HepG2 (cell line): ENCODE data around the gene DNMT3A. TPM values are rescaled to one million over a fixed set of nuclear protein-coding genes. Genes with fewer than 3 reads are reported as not detected.

Experiments used
- AGO1 ChIP-seq: fragments of 200-400 bp; formaldehyde crosslinking; IDR thresholded peaks from 2 replicates; pipeline ENCODE4 v1.6.1; 2017; ENCODE audit warnings: mild to moderate bottlenecking, low read depth, low read length, moderate library complexity; ENCODE audit not compliant: poor library complexity, severe bottlenecking
- CREM ChIP-seq, 2 experiments: sonication (generic) in 1 of 2; formaldehyde crosslinking in 1 of 2; IDR thresholded peaks; 2 replicates each; pipeline versions ENCODE4 v1.4.0 to v1.6.1; 2016 to 2020; ENCODE audit warnings: antibody characterized with exemption in 1 of 2, mild to moderate bottlenecking in 1 of 2, missing genetic modification reagents in 1 of 2
- JDP2 ChIP-seq: sonication (generic); formaldehyde crosslinking; IDR thresholded peaks from 2 replicates; pipeline ENCODE4 v1.8.1; 2022; ENCODE audit warnings: missing genetic modification reagents, borderline replicate concordance
- MAF1 ChIP-seq: sonication (generic); formaldehyde crosslinking; IDR thresholded peaks from 2 replicates; pipeline ENCODE4 v1.5.0; 2020; ENCODE audit warnings: missing genetic modification reagents, borderline replicate concordance
- NCOA1 ChIP-seq: sonication (generic); formaldehyde crosslinking; IDR thresholded peaks from 2 replicates; pipeline ENCODE4 v1.9.0; 2021; ENCODE audit warnings: missing genetic modification reagents
- NONO ChIP-seq, 2 experiments: fragments of 450-650 bp in 1 of 2; sonication (generic) in 1 of 2; formaldehyde crosslinking in 1 of 2; IDR thresholded peaks in 1 of 2; conservative IDR thresholded peaks in 1 of 2; 2 replicates each; pipeline versions ENCODE4 v1.6.1 to v1.8.0; 2017 to 2022; ENCODE audit warnings: mild to moderate bottlenecking in 1 of 2, missing genetic modification reagents in 1 of 2, moderate library complexity in 1 of 2
- TBP ChIP-seq: sonication (generic); formaldehyde crosslinking; IDR thresholded peaks from 2 replicates; pipeline ENCODE4 v1.5.0; 2020; ENCODE audit warnings: missing genetic modification reagents
- TEF ChIP-seq: sonication (generic); formaldehyde crosslinking; IDR thresholded peaks from 2 replicates; pipeline ENCODE4 v1.5.0; 2020; ENCODE audit warnings: missing genetic modification reagents
- THRA ChIP-seq: sonication (generic); formaldehyde crosslinking; IDR thresholded peaks from 2 replicates; pipeline ENCODE4 v1.4.0; 2020; ENCODE audit warnings: missing genetic modification reagents, borderline replicate concordance
- U2AF1 ChIP-seq: fragments of 200-400 bp; formaldehyde crosslinking; optimal IDR thresholded peaks from 2 replicates; pipeline ENCODE3; 2017; ENCODE audit warnings: mild to moderate bottlenecking, low read depth, low read length
- ZBTB10 ChIP-seq: sonication (generic); formaldehyde crosslinking; IDR thresholded peaks from 2 replicates; pipeline ENCODE4 v1.4.0; 2020; ENCODE audit warnings: missing genetic modification reagents, borderline replicate concordance
- ZNF407 ChIP-seq: sonication (generic); formaldehyde crosslinking; IDR thresholded peaks from one replicate; pipeline ENCODE4 v1.5.1; 2020; ENCODE audit warnings: mild to moderate bottlenecking, missing genetic modification reagents; ENCODE audit errors: not compliant biosample characterization
- ZSCAN12 ChIP-seq: sonication (generic); formaldehyde crosslinking; IDR thresholded peaks from 2 replicates; pipeline ENCODE4 v1.9.0; 2021; ENCODE audit warnings: mild to moderate bottlenecking, missing genetic modification reagents
- polyA plus RNA-seq, 8 experiments: library from polyadenylated mRNA; depleted of rRNA in 3 of 8; stranded (reverse) in 7 of 8; unstranded in 1 of 8; fragments of >200 nt; fragmentation: Illumina TruSeq in 4 of 8; extraction: Trizol in 4 of 8; gene quantifications; 2 replicates each; pipeline versions ENCODE4 v1.2.1 to v1.2.3, GENCODE V29; 2011 to 2016; ENCODE audit warnings: low read depth in 4 of 8, missing spikeins in 1 of 8, mixed read lengths in 1 of 8; ENCODE audit not compliant: insufficient read depth in 1 of 8
- total RNA-seq, 5 experiments: library from RNA; depleted of rRNA; stranded (reverse); fragments of >200 nt; fragmentation: Illumina TruSeq; extraction: Trizol; gene quantifications; 2 replicates each; pipeline ENCODE4 v1.2.3, GENCODE V29; 2016; ENCODE audit warnings: low read depth in 1 of 5

The DNMT3A gene
- total and polyA plus RNA-seq, 2 of the 13 experiments (the other 11 are each of a cell fraction or from before 2014, with no cell fraction given), result 14.7 to 29.1 TPM

- TF ChIP-seq U2AF1, result peak; percentile 75
- no peak for TF ChIP-seq TBP (CRISPR knock-in tag)
- peak; percentile 57 for TF ChIP-seq TEF (CRISPR knock-in tag)
- TF ChIP-seq NCOA1, result no peak
- peak; percentile 86; the same call in 1 of the 2 replicates for TF ChIP-seq MAF1 (CRISPR knock-in tag)
- TF ChIP-seq CREM (IDR thresholded peaks at IDR 0.05), result peak; percentile 66; the same call in 1 of the 2 replicates
- no peak for TF ChIP-seq CREM (CRISPR knock-in tag; IDR thresholded peaks at IDR 0.05)
- no peak for TF ChIP-seq JDP2 (CRISPR knock-in tag)
- TF ChIP-seq NONO (IDR thresholded peaks at IDR 0.05), result no peak
- TF ChIP-seq NONO (CRISPR knock-in tag; conservative IDR thresholded peaks at IDR 0.05), result peak; percentile 92
- TF ChIP-seq ZNF407 (CRISPR knock-in tag), result peak; percentile 93
- TF ChIP-seq AGO1, result peak; percentile 82
- no peak; the same call in none of the 2 replicates for TF ChIP-seq ZSCAN12 (CRISPR knock-in tag)
- TF ChIP-seq ZBTB10 (CRISPR knock-in tag), result peak; percentile 90
- peak; percentile 94 for TF ChIP-seq THRA (CRISPR knock-in tag)
Observed at GRCh38 chr2:25251422-25252273, 90.1 kb downstream of the DNMT3A start (continued).
